Right lobe of liver (tissue), 4 donors: ENCODE measurements around the gene CACNA1F.

Experiments used
- POLR2A ChIP-seq: fragments of 450-650 bp; IDR thresholded peaks from one replicate; pipeline ENCODE4 v1.6.1; 2017; ENCODE audit warnings: antibody characterized with exemption, mild to moderate bottlenecking
- TF ChIP-seq, protein P1 (sequence below), 4 donors: fragments of 200-600 bp in 3 of 4; fragments of 450-650 bp in 1 of 4; IDR thresholded peaks; one replicate each; pipeline versions ENCODE4 v1.5.1 to v1.8.0; 2016 to 2022; ENCODE audit warnings: antibody characterized with exemption in 4 of 4, mild to moderate bottlenecking in 2 of 4
- donor health status: DM: no; HTN: no; CAD: no.
- donor health status: DM: no; HTN: no; CAD: no.
- donor health status: DM: no; HTN: yes; CAD: no.

DNA sequence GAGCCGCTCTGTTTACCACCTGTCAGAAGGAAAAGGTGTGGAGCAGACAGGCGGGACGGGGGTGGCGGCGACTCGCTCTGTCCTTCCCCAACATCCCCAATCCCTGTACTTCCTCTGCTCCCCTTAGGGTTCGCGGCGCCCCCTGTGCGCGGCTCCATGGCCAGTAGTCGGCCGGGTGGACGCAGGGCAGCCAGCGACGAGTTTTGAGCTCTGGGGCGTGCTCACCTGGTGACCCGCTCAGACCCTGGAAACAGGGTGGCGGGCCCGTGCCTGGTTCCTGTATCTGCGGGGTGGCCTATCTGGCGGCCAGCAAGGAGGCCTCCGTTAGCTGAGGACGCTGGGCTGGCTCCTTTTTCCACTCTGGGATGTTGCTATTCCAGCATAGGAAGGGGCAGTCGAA lies 75.9 kb downstream of the CACNA1F start:
- TF ChIP-seq, protein P1, sequence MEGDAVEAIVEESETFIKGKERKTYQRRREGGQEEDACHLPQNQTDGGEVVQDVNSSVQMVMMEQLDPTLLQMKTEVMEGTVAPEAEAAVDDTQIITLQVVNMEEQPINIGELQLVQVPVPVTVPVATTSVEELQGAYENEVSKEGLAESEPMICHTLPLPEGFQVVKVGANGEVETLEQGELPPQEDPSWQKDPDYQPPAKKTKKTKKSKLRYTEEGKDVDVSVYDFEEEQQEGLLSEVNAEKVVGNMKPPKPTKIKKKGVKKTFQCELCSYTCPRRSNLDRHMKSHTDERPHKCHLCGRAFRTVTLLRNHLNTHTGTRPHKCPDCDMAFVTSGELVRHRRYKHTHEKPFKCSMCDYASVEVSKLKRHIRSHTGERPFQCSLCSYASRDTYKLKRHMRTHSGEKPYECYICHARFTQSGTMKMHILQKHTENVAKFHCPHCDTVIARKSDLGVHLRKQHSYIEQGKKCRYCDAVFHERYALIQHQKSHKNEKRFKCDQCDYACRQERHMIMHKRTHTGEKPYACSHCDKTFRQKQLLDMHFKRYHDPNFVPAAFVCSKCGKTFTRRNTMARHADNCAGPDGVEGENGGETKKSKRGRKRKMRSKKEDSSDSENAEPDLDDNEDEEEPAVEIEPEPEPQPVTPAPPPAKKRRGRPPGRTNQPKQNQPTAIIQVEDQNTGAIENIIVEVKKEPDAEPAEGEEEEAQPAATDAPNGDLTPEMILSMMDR (IDR thresholded peaks at IDR 0.05) = no peak
- no peak for TF ChIP-seq POLR2A
